ENCODE measurements around the gene ST3GAL3.

Gene ST3GAL3

GRCh38 chr1:43898981-43899380 lies 191.6 kb downstream of the ST3GAL3 start:
- no peak for TF ChIP-seq ZSCAN30 (tag by site-specific recombination; IDR thresholded peaks at IDR 0.05)
- no peak for TF ChIP-seq HOXA7 (CRISPR knock-in tag; IDR thresholded peaks at IDR 0.05; ENCODE audit: borderline replicate concordance)
- TF ChIP-seq, protein P1, sequence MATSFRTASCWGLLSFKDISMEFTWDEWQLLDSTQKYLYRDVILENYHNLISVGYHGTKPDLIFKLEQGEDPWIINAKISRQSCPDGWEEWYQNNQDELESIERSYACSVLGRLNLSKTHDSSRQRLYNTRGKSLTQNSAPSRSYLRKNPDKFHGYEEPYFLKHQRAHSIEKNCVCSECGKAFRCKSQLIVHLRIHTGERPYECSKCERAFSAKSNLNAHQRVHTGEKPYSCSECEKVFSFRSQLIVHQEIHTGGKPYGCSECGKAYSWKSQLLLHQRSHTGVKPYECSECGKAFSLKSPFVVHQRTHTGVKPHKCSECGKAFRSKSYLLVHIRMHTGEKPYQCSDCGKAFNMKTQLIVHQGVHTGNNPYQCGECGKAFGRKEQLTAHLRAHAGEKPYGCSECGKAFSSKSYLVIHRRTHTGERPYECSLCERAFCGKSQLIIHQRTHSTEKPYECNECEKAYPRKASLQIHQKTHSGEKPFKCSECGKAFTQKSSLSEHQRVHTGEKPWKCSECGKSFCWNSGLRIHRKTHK (tag by site-specific recombination; IDR thresholded peaks at IDR 0.05) = no peak
- no peak for TF ChIP-seq ZNF311 (tag by site-specific recombination; IDR thresholded peaks at IDR 0.05; ENCODE audit: borderline replicate concordance)
- TF ChIP-seq, protein P2, sequence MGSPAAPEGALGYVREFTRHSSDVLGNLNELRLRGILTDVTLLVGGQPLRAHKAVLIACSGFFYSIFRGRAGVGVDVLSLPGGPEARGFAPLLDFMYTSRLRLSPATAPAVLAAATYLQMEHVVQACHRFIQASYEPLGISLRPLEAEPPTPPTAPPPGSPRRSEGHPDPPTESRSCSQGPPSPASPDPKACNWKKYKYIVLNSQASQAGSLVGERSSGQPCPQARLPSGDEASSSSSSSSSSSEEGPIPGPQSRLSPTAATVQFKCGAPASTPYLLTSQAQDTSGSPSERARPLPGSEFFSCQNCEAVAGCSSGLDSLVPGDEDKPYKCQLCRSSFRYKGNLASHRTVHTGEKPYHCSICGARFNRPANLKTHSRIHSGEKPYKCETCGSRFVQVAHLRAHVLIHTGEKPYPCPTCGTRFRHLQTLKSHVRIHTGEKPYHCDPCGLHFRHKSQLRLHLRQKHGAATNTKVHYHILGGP (tag by site-specific recombination; IDR thresholded peaks at IDR 0.05) = no peak
- TF ChIP-seq ZNF660 (tag by site-specific recombination; IDR thresholded peaks at IDR 0.05) = no peak
- TF ChIP-seq ZNF664 (tag by site-specific recombination; IDR thresholded peaks at IDR 0.05) = no peak
- TF ChIP-seq ZNF138 (tag by site-specific recombination; IDR thresholded peaks at IDR 0.05; ENCODE audit: borderline replicate concordance) = no peak
- no peak for TF ChIP-seq ZNF623 (tag by site-specific recombination; IDR thresholded peaks at IDR 0.05)
- no peak for TF ChIP-seq WT1 (tag by site-specific recombination; IDR thresholded peaks at IDR 0.05)
- TF ChIP-seq PRDM1 (tag by site-specific recombination; IDR thresholded peaks at IDR 0.05) = no peak
- H3K36me3 ChIP-seq (ENCODE audit: control insufficient read depth in 2 of 2, insufficient read depth in 1 of 2, low read length in 2 of 2) = peaks cover 0 to 25% of the 10 kb centered on the region in 2 experiments; a peak in 1 of 3 replicates
- H3K9me3 ChIP-seq (ENCODE audit: control insufficient read depth, insufficient read depth, low read depth, low read length) = no peaks in the 10 kb centered on the region
- no peaks in the 10 kb centered on the region for H3K4me1 ChIP-seq (ENCODE audit: control insufficient read depth, insufficient read depth, low read length)
- CTCF ChIA-PET = no interaction called here
- H3K4me3 ChIP-seq (ENCODE audit: low read depth, low read length) = no peak overlapping the region
- H3K27ac ChIP-seq (ENCODE audit: extremely low read depth, low read depth, low read length) = no peak overlapping the region
- POLR2A ChIA-PET = no interaction called here

- ChIA-PET POLR2A (no interaction called here), CTCF (interaction anchor here (0.9 to 1.0 kb wide), 2 partner anchors 31 to 136 kb away, joined by 5 read pairs; no protein-coding TSS in a partner anchor)
- Histone ChIP-seq H3K27ac (ENCODE audit: extremely low read depth, low read depth, low read length) (no peak overlapping the region), H3K4me3 (ENCODE audit: low read depth, low read length) (no peak overlapping the region), H3K36me3 (ENCODE audit: control insufficient read depth in 2 of 2, insufficient read depth in 1 of 2, low read length in 2 of 2) (peaks cover 0 to 22% of the 10 kb centered on the region in 2 experiments; a peak in 1 of 3 replicates), H3K9me3 (ENCODE audit: control insufficient read depth, insufficient read depth, low read depth, low read length) (no peaks in the 10 kb centered on the region), H3K4me1 (ENCODE audit: control insufficient read depth, insufficient read depth, low read length) (no peaks in the 10 kb centered on the region)
- TF ChIP-seq ZNF548 (tag by site-specific recombination; IDR thresholded peaks at IDR 0.05) (no peak), ZNF843 (tag by site-specific recombination; IDR thresholded peaks at IDR 0.05) (no peak), ZNF792 (tag by site-specific recombination; IDR thresholded peaks at IDR 0.05) (no peak), ZFP3 (tag by site-specific recombination; IDR thresholded peaks at IDR 0.05; ENCODE audit: low read depth) (no peak), ZNF37A (tag by site-specific recombination; IDR thresholded peaks at IDR 0.05) (no peak), GLIS1 (tag by site-specific recombination; IDR thresholded peaks at IDR 0.05) (no peak), ZNF18 (tag by site-specific recombination; IDR thresholded peaks at IDR 0.05) (no peak), SETDB1 (IDR thresholded peaks at IDR 0.05; ENCODE audit: insufficient read length, low read length) (no peak), ZBTB1 (tag by site-specific recombination; IDR thresholded peaks at IDR 0.05) (no peak), GFI1B (tag by site-specific recombination; IDR thresholded peaks at IDR 0.05) (no peak), TCF7L2 (IDR thresholded peaks at IDR 0.05; ENCODE audit: borderline replicate concordance, low read depth, low read length) (no peak), ZNF10 (tag by site-specific recombination; IDR thresholded peaks at IDR 0.05) (no peak)
- TF ChIP-seq, protein P3, sequence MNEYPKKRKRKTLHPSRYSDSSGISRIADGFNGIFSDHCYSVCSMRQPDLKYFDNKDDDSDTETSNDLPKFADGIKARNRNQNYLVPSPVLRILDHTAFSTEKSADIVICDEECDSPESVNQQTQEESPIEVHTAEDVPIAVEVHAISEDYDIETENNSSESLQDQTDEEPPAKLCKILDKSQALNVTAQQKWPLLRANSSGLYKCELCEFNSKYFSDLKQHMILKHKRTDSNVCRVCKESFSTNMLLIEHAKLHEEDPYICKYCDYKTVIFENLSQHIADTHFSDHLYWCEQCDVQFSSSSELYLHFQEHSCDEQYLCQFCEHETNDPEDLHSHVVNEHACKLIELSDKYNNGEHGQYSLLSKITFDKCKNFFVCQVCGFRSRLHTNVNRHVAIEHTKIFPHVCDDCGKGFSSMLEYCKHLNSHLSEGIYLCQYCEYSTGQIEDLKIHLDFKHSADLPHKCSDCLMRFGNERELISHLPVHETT (tag by site-specific recombination; IDR thresholded peaks at IDR 0.05) = no peak
- TF ChIP-seq, protein P4, sequence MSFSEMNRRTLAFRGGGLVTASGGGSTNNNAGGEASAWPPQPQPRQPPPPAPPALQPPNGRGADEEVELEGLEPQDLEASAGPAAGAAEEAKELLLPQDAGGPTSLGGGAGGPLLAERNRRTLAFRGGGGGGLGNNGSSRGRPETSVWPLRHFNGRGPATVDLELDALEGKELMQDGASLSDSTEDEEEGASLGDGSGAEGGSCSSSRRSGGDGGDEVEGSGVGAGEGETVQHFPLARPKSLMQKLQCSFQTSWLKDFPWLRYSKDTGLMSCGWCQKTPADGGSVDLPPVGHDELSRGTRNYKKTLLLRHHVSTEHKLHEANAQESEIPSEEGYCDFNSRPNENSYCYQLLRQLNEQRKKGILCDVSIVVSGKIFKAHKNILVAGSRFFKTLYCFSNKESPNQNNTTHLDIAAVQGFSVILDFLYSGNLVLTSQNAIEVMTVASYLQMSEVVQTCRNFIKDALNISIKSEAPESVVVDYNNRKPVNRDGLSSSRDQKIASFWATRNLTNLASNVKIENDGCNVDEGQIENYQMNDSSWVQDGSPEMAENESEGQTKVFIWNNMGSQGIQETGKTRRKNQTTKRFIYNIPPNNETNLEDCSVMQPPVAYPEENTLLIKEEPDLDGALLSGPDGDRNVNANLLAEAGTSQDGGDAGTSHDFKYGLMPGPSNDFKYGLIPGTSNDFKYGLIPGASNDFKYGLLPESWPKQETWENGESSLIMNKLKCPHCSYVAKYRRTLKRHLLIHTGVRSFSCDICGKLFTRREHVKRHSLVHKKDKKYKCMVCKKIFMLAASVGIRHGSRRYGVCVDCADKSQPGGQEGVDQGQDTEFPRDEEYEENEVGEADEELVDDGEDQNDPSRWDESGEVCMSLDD (tag by site-specific recombination; IDR thresholded peaks at IDR 0.05) = no peak
- TF ChIP-seq, protein P5, sequence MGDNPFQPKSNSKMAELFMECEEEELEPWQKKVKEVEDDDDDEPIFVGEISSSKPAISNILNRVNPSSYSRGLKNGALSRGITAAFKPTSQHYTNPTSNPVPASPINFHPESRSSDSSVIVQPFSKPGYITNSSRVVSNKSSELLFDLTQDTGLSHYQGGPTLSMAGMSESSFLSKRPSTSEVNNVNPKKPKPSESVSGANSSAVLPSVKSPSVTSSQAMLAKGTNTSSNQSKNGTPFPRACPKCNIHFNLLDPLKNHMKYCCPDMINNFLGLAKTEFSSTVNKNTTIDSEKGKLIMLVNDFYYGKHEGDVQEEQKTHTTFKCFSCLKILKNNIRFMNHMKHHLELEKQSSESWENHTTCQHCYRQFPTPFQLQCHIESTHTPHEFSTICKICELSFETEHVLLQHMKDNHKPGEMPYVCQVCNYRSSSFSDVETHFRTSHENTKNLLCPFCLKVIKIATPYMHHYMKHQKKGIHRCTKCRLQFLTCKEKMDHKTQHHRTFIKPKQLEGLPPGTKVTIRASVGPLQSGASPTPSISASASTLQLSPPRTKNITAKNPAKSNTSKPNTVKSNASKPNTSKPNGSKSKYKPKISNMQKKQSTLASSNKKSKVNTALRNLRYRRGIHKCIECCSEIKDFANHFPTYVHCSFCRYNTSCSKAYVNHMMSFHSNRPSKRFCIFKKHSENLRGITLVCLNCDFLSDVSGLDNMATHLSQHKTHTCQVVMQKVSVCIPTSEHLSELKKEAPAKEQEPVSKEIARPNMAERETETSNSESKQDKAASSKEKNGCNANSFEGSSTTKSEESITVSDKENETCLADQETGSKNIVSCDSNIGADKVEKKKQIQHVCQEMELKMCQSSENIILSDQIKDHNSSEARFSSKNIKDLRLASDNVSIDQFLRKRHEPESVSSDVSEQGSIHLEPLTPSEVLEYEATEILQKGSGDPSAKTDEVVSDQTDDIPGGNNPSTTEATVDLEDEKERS (tag by site-specific recombination; IDR thresholded peaks at IDR 0.05) = no peak
Observed at GRCh38 chr1:43900386-43900785, 193.1 kb downstream of the ST3GAL3 start.
